Astrocyte (in vitro differentiated cells and primary cell): Measurements from ENCODE around the gene ZNF609.

Experiments
- EZH2 ChIP-seq: IDR thresholded peaks from 2 replicates; pipeline ENCODE4 v1.6.1; 2012; ENCODE audit warnings: mild to moderate bottlenecking, low read length, inconsistent platforms; ENCODE audit not compliant: insufficient read depth
- TF ChIP-seq, protein P1 (sequence below): IDR thresholded peaks from 2 replicates; pipeline ENCODE4 v1.5.1; 2011; ENCODE audit warnings: low read depth, mild to moderate bottlenecking, inconsistent platforms, low read length, moderate library complexity; ENCODE audit not compliant: insufficient read depth

DNA sequence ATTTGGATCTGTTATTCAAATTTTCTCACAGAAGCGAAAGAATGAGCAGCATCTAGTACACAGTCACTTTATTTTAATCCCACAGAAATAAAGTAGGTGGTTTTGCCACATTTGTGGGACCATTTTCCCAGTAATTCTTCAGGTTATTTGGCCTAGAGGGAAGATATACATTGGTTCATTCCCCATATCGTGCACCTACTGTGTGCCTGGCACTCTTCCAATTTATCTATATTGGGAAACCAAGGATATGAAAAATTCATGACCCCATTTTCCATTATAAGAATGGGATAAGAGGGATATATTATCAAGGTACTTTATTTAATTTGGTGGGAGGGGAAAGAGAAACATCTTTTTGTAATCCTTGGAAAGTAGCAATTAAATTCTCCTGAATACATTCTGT lies 37.7 kb upstream of the ZNF609 start:
- TF ChIP-seq, protein P1, sequence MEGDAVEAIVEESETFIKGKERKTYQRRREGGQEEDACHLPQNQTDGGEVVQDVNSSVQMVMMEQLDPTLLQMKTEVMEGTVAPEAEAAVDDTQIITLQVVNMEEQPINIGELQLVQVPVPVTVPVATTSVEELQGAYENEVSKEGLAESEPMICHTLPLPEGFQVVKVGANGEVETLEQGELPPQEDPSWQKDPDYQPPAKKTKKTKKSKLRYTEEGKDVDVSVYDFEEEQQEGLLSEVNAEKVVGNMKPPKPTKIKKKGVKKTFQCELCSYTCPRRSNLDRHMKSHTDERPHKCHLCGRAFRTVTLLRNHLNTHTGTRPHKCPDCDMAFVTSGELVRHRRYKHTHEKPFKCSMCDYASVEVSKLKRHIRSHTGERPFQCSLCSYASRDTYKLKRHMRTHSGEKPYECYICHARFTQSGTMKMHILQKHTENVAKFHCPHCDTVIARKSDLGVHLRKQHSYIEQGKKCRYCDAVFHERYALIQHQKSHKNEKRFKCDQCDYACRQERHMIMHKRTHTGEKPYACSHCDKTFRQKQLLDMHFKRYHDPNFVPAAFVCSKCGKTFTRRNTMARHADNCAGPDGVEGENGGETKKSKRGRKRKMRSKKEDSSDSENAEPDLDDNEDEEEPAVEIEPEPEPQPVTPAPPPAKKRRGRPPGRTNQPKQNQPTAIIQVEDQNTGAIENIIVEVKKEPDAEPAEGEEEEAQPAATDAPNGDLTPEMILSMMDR: no peak
- TF ChIP-seq EZH2: no peak
